ENCODE data around the gene LAPTM5. TPM values are rescaled to one million over a fixed set of nuclear protein-coding genes. Genes with fewer than 3 reads are reported as not detected.

Gene LAPTM5
- total and polyA plus RNA-seq, 2 donors (not counting 1 experiment from before 2014, with no cell fraction given), result 1,384 to 1,519 TPM

DNA sequence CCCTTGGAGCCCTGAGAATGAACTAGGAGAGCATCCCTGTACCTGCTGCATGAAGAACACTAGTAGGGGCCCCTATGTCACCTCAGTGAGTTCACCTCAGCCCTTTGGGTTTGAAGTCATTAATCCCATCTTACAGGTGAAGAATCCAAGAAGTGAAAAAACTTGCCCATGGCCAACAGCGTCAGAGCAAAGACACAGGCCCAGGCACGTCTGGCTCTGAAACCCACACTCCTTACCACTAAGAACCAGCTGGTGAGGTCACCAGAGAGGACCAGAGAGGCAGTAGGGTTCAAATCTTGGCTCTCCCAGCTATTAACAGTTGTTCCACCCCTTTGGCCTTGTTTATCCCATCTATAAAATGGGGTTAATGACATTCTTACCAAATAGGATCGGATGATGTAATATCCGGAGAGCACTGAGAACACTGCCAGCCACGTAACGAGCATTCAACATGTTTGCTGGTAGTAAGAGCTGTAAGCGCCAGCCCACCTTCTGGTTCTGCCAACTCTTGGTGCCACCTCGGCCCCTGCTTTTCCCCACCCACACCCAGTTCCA is 43.0 kb downstream of the LAPTM5 start:
- no peak overlapping the region for H3K27ac ChIP-seq (ENCODE audit: low read length in 2 of 2)
- ChIA-PET POLR2A (interaction anchor here (0.8 kb wide), 1 partner anchor 64 kb away, joined by 3 read pairs; no protein-coding TSS in a partner anchor), CTCF (interaction anchor here (38.6 kb wide), 1 partner anchor 39 kb away, joined by 769 read pairs; the partner anchor contains the start of gene LAPTM5)
- no peak overlapping the region for H3K9ac ChIP-seq (ENCODE audit: low read length)
- H3K4me1 ChIP-seq (ENCODE audit: control insufficient read depth in 2 of 2, insufficient read depth in 2 of 2, low read length in 2 of 2), result peaks cover 4 to 15% of the 10 kb centered on the region in 2 donors
- H3K4me3 ChIP-seq (ENCODE audit: control extremely low read depth in 1 of 5, extremely low read depth in 1 of 5, insufficient read depth in 1 of 5, low read depth in 2 of 5, low read length in 4 of 5), result no peak overlapping the region
- intact Hi-C loops (cut with micrococcal nuclease), result loop anchor here (5.0 to 10.0 kb wide), 2 partner anchors 930 to 1073 kb away; partner anchors contain the start of gene PEF1
- peaks cover 0 to 14% (median 4%) of the 10 kb centered on the region in 3 donors for H3K9me3 ChIP-seq (ENCODE audit: control extremely low read depth in 1 of 3, control insufficient read depth in 2 of 3, insufficient read depth in 1 of 3, low read length in 2 of 3)
- H4K20me1 ChIP-seq (ENCODE audit: control insufficient read depth, insufficient read depth, low read length, poor library complexity, severe bottlenecking), result peaks cover 3% of the 10 kb centered on the region
- TF ChIP-seq, protein P1, sequence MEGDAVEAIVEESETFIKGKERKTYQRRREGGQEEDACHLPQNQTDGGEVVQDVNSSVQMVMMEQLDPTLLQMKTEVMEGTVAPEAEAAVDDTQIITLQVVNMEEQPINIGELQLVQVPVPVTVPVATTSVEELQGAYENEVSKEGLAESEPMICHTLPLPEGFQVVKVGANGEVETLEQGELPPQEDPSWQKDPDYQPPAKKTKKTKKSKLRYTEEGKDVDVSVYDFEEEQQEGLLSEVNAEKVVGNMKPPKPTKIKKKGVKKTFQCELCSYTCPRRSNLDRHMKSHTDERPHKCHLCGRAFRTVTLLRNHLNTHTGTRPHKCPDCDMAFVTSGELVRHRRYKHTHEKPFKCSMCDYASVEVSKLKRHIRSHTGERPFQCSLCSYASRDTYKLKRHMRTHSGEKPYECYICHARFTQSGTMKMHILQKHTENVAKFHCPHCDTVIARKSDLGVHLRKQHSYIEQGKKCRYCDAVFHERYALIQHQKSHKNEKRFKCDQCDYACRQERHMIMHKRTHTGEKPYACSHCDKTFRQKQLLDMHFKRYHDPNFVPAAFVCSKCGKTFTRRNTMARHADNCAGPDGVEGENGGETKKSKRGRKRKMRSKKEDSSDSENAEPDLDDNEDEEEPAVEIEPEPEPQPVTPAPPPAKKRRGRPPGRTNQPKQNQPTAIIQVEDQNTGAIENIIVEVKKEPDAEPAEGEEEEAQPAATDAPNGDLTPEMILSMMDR (IDR thresholded peaks at IDR 0.05), result no peak
- no peak for TF ChIP-seq EZH2 (IDR thresholded peaks at IDR 0.05; ENCODE audit: borderline replicate concordance, insufficient read depth, low read depth, low read length, poor library complexity, severe bottlenecking)
- ATAC-seq (ENCODE audit: low read depth), result no peak
- Mint-ChIP-seq H3K27ac (no peak overlapping the region), H3K27me3 (peaks cover 1% of the 10 kb centered on the region), H3K9me3 (ENCODE audit: insufficient read depth) (peaks cover 2% of the 10 kb centered on the region), H3K4me1 (peaks cover 13% of the 10 kb centered on the region), H3K4me3 (no peak overlapping the region)
- H3K79me2 ChIP-seq (ENCODE audit: control insufficient read depth, insufficient read depth, low read length), result peaks cover 6% of the 10 kb centered on the region
- H3K27me3 ChIP-seq (replicated peaks in 1 of 4; ENCODE audit: control extremely low read depth in 1 of 4, control insufficient read depth in 3 of 4, insufficient read depth in 4 of 4, low read length in 3 of 4), result no peaks in the 10 kb centered on the region
- no peak overlapping the region for H2AFZ ChIP-seq (ENCODE audit: insufficient read depth, low read depth, low read length, poor library complexity, severe bottlenecking)
- no peaks in the 10 kb centered on the region for H3K36me3 ChIP-seq (replicated peaks in 1 of 2; ENCODE audit: control extremely low read depth in 1 of 2, control insufficient read depth in 1 of 2, extremely low read depth in 1 of 2, insufficient read depth in 2 of 2, low read length in 1 of 2)
- no peak for DNase-seq
- no peak overlapping the region for H3K4me2 ChIP-seq (replicated peaks; ENCODE audit: low read depth, low read length, poor library complexity, severe bottlenecking)
- WGBS (ENCODE audit: insufficient coverage), result 88% methylated on average over 8 of the region's 8 CpGs

DNA sequence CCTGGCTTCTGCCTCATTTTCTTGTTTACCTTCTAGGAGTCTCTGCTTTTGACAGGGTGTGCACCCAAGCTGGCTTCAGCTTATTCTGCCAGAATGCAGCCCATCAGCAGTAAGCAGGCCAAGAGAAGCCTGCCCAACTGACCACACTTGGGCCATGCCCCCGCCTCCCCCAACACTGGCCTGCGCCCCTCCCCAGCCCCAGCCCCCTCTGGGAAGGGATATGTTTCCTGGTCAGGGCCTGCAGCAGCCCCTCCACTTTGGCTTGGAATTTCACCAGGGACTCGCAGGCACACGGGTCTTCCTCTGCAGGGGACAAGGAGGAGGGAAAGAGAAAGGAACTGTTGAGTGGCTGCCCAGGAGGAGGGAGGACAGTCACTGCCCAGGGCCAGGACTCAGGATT is 43.5 kb downstream of the LAPTM5 start:
- H3K79me2 ChIP-seq (ENCODE audit: control insufficient read depth, insufficient read depth, low read length), result peaks cover under 1% of the 10 kb centered on the region
- CTCF ChIA-PET, result interaction anchor here (0.9 kb wide), 1 partner anchor 90 kb away, joined by 3 read pairs; no protein-coding TSS in a partner anchor
- H3K27me3 Mint-ChIP-seq, result peaks cover 7% of the 10 kb centered on the region

More for the DNA sequence above, 43.5 kb downstream of the LAPTM5 start:
- no peak overlapping the region for H3K4me3 Mint-ChIP-seq
- WGBS (ENCODE audit: insufficient coverage), result 84% methylated on average over 4 of the region's 4 CpGs
- Histone ChIP-seq H3K4me2 (replicated peaks; ENCODE audit: low read depth, low read length, poor library complexity, severe bottlenecking) (no peak overlapping the region), H3K4me3 (ENCODE audit: control extremely low read depth in 1 of 5, extremely low read depth in 1 of 5, insufficient read depth in 1 of 5, low read depth in 2 of 5, low read length in 4 of 5) (no peak overlapping the region), H2AFZ (ENCODE audit: insufficient read depth, low read depth, low read length, poor library complexity, severe bottlenecking) (no peak overlapping the region), H3K27ac (ENCODE audit: low read length in 2 of 2) (no peak overlapping the region), H3K36me3 (replicated peaks in 1 of 2; ENCODE audit: control extremely low read depth in 1 of 2, control insufficient read depth in 1 of 2, extremely low read depth in 1 of 2, insufficient read depth in 2 of 2, low read length in 1 of 2) (no peaks in the 10 kb centered on the region), H4K20me1 (ENCODE audit: control insufficient read depth, insufficient read depth, low read length, poor library complexity, severe bottlenecking) (no peaks in the 10 kb centered on the region), H3K9ac (ENCODE audit: low read length) (no peak overlapping the region), H3K4me1 (ENCODE audit: control insufficient read depth in 2 of 2, insufficient read depth in 2 of 2, low read length in 2 of 2) (peaks cover 0 to 10% of the 10 kb centered on the region in 2 donors), H3K9me3 (ENCODE audit: control extremely low read depth in 1 of 3, control insufficient read depth in 2 of 3, insufficient read depth in 1 of 3, low read length in 2 of 3) (peaks cover 0 to 14% (median 4%) of the 10 kb centered on the region in 3 donors), H3K27me3 (replicated peaks in 1 of 4; ENCODE audit: control extremely low read depth in 1 of 4, control insufficient read depth in 3 of 4, insufficient read depth in 4 of 4, low read length in 3 of 4) (peaks cover 0 to 3% (median 0%) of the 10 kb centered on the region in 4 experiments)
- peaks cover 2% of the 10 kb centered on the region for H3K9me3 Mint-ChIP-seq (ENCODE audit: insufficient read depth)
- intact Hi-C loops (cut with micrococcal nuclease), result loop anchor here (10.0 kb wide), 1 partner anchor 931 kb away; the partner anchor contains the start of gene PEF1
- ATAC-seq (ENCODE audit: low read depth) (no peak), DNase-seq (no peak)
- TF ChIP-seq EZH2 (IDR thresholded peaks at IDR 0.05; ENCODE audit: borderline replicate concordance, insufficient read depth, low read depth, low read length, poor library complexity, severe bottlenecking), result no peak
- TF ChIP-seq, protein P1 (IDR thresholded peaks at IDR 0.05), result no peak
- no peak overlapping the region for H3K27ac Mint-ChIP-seq
- peaks cover 8% of the 10 kb centered on the region for H3K4me1 Mint-ChIP-seq
- POLR2A ChIA-PET, result no interaction called here

All from B cell (primary cell).